ENCODE measurements around the gene MARS1.
"Not testable (repeated sequence)": the region's sequence is repeated elsewhere in the genome, so short reads cannot be mapped to it uniquely, and the experiment has no call there.

Gene MARS1

GRCh38 chr12:57552835-57553313 lies 65.0 kb downstream of the MARS1 start:
- FAIRE-seq (no peak), DNase-seq (ENCODE audit: insufficient read length, low spot score) (no peak)
- TF ChIP-seq POLR2A (IDR thresholded peaks at IDR 0.05; ENCODE audit: low read depth, low read length), result no peak

GRCh38 chr12:57553343-57554202 lies 65.7 kb downstream of the MARS1 start:
- FAIRE-seq (no peak), DNase-seq (ENCODE audit: insufficient read length, low spot score) (no peak)
- TF ChIP-seq POLR2A (IDR thresholded peaks at IDR 0.05; ENCODE audit: low read depth, low read length), result no peak

GRCh38 chr12:57554453-57554852 lies 66.6 kb downstream of the MARS1 start:
- TF ChIP-seq POLR2A (IDR thresholded peaks at IDR 0.05; ENCODE audit: low read depth, low read length), result no peak
- no peak for FAIRE-seq
- no peak for DNase-seq (ENCODE audit: insufficient read length, low spot score)

GRCh38 chr12:57554897-57555296 lies 67.0 kb downstream of the MARS1 start:
- DNase-seq (ENCODE audit: insufficient read length, low spot score) (no peak), FAIRE-seq (no peak)
- no peak for TF ChIP-seq POLR2A (IDR thresholded peaks at IDR 0.05; ENCODE audit: low read depth, low read length)

- TF ChIP-seq POLR2A (IDR thresholded peaks at IDR 0.05; ENCODE audit: low read depth, low read length), result no peak
- DNase-seq (ENCODE audit: insufficient read length, low spot score) (no peak), FAIRE-seq (no peak)
Observed at GRCh38 chr12:57558864-57559263, 71.0 kb downstream of the MARS1 start.

GRCh38 chr12:57560516-57560915 lies 72.6 kb downstream of the MARS1 start:
- DNase-seq (ENCODE audit: insufficient read length, low spot score) (no peak), FAIRE-seq (no peak)
- TF ChIP-seq POLR2A (IDR thresholded peaks at IDR 0.05; ENCODE audit: low read depth, low read length), result no peak

- not testable (repeated sequence) for DNase-seq (ENCODE audit: insufficient read length, low spot score); FAIRE-seq
Observed at GRCh38 chr12:57561117-57561516, 73.2 kb downstream of the MARS1 start.

GRCh38 chr12:57563358-57563757 lies 75.5 kb downstream of the MARS1 start:
- no peak for TF ChIP-seq POLR2A (IDR thresholded peaks at IDR 0.05; ENCODE audit: low read depth, low read length)
- DNase-seq (ENCODE audit: insufficient read length, low spot score) (no peak), FAIRE-seq (no peak)

- DNase-seq (ENCODE audit: insufficient read length, low spot score) (no peak), FAIRE-seq (no peak)
- no peak for TF ChIP-seq POLR2A (IDR thresholded peaks at IDR 0.05; ENCODE audit: low read depth, low read length)
Observed at GRCh38 chr12:57564178-57564740, 76.4 kb downstream of the MARS1 start.

Data from H54 (cell line).